Measurements from ENCODE around the gene CACNG4.

DNA sequence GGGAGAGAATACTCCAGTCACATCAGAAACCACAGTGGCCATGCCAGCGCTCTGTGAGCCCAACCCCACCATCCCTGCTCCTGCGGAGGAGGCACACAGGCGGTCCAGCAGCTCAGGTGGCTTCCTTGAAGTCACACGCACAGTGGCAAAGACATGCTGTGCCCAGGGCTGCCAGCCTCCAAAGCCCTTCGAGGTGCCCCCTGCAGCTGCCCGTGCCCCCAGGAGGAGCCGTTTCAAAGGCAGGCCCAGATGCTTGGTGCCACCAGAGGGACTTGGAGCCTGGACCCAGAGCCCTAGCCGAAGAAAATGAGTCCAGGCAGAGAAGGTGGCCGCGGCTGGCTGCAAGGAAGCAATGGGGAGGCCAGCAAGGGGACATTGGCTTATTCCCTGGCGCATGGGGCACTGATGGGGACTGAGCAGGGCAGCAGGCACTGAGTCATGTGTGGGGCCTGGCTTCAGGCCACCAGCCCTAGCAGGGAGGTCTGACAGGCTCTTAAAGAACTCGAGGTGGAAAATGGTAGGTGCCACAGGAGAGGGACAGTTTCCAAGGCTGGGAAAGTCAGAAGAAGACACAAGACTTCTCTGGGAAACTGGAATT, 62.6 kb downstream of the CACNG4 start:
- no peak for TF ChIP-seq EZH2phosphoT487 (IDR thresholded peaks at IDR 0.05; ENCODE audit: borderline replicate concordance)
- TF ChIP-seq, protein P1, sequence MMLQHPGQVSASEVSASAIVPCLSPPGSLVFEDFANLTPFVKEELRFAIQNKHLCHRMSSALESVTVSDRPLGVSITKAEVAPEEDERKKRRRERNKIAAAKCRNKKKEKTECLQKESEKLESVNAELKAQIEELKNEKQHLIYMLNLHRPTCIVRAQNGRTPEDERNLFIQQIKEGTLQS (IDR thresholded peaks at IDR 0.05) = no peak
- no peak for TF ChIP-seq EZH2 (IDR thresholded peaks at IDR 0.05)
- TF ChIP-seq POLR2AphosphoS5 (IDR thresholded peaks at IDR 0.05; ENCODE audit: low read depth, low read length) = no peak
- no peak for TF ChIP-seq REST (IDR thresholded peaks at IDR 0.05; ENCODE audit: low read depth)
- TF ChIP-seq, protein P2, sequence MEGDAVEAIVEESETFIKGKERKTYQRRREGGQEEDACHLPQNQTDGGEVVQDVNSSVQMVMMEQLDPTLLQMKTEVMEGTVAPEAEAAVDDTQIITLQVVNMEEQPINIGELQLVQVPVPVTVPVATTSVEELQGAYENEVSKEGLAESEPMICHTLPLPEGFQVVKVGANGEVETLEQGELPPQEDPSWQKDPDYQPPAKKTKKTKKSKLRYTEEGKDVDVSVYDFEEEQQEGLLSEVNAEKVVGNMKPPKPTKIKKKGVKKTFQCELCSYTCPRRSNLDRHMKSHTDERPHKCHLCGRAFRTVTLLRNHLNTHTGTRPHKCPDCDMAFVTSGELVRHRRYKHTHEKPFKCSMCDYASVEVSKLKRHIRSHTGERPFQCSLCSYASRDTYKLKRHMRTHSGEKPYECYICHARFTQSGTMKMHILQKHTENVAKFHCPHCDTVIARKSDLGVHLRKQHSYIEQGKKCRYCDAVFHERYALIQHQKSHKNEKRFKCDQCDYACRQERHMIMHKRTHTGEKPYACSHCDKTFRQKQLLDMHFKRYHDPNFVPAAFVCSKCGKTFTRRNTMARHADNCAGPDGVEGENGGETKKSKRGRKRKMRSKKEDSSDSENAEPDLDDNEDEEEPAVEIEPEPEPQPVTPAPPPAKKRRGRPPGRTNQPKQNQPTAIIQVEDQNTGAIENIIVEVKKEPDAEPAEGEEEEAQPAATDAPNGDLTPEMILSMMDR (IDR thresholded peaks at IDR 0.05 in 2 of 3, conservative IDR thresholded peaks at IDR 0.05 in 1 of 3; ENCODE audit: borderline replicate concordance in 1 of 3, insufficient read depth in 1 of 3, low read depth in 2 of 3, low read length in 2 of 3) = no peak
- TF ChIP-seq POLR2A (IDR thresholded peaks at IDR 0.05; ENCODE audit: borderline replicate concordance, extremely low read depth, insufficient read depth, insufficient read length) = no peak
- TF ChIP-seq SIN3A (IDR thresholded peaks at IDR 0.05; ENCODE audit: low read depth) = no peak
- no peak for TF ChIP-seq EGR1 (IDR thresholded peaks at IDR 0.05; ENCODE audit: low read depth)
- TF ChIP-seq ZNF274 (IDR thresholded peaks at IDR 0.05; ENCODE audit: low read depth, low read length) = no peak
- no peak for TF ChIP-seq SP1 (IDR thresholded peaks at IDR 0.05; ENCODE audit: low read depth)
- no peak for TF ChIP-seq CEBPB (IDR thresholded peaks at IDR 0.05; ENCODE audit: low read depth)

All from HCT116 (cell line).